Panc1 (cell line): ENCODE data around the gene MOCS1. TPM values are rescaled to one million over a fixed set of nuclear protein-coding genes. Genes with fewer than 3 reads are reported as not detected.

Experiments used
- ATAC-seq: fragments of 200-7000 bp; cut with Tn5 transposase; 2 replicates; pipeline ENCODE4 v1.9.1; 2020; ENCODE audit warnings: mild to moderate bottlenecking, moderate library complexity
- BruUV-seq: library from RNA; stranded (reverse); fragments of 400-500 nt; replicated peaks from 2 replicates; lab custom pipeline; 2021; lab: Mats Ljungman, UMichigan
- CTCF ChIA-PET: fragments of 300-600 bp; sonication (Branson Sonifier 250); formaldehyde crosslinking; loops from one replicate; lab custom pipeline; 2022; ENCODE audit warnings: antibody characterized with exemption; lab: Charles Lee
- POLR2A ChIA-PET: fragments of 300-600 bp; sonication (Branson Sonifier 250); formaldehyde crosslinking; loops from one replicate; lab custom pipeline; 2022; ENCODE audit warnings: antibody characterized with exemption; lab: Charles Lee
- DNase-seq: peaks from one replicate; pipeline ENCODE4 v3.0.0-alpha.2; 2010; ENCODE audit warnings: low read depth, low spot score
- H3K27ac ChIP-seq: 2 replicates; pipeline ENCODE4 v1.5.1; 2011; ENCODE audit warnings: mild to moderate bottlenecking, low read length, inconsistent platforms
- H3K27me3 ChIP-seq: fragments of 200-500 bp; sonication (Bioruptor generic); 2 replicates; pipeline ENCODE4 v1.6.0; 2014; ENCODE audit warnings: low read length, inconsistent platforms; ENCODE audit not compliant: control insufficient read depth, insufficient read depth
- H3K36me3 ChIP-seq: fragments of 200-500 bp; sonication (Bioruptor generic); 2 replicates; pipeline ENCODE4 v1.5.1; 2014; ENCODE audit warnings: inconsistent platforms, mild to moderate bottlenecking, low read length, moderate library complexity; ENCODE audit not compliant: control insufficient read depth, insufficient read depth
- H3K4me1 ChIP-seq: 2 replicates; pipeline ENCODE4 v1.5.1; 2011; ENCODE audit warnings: inconsistent platforms, mild to moderate bottlenecking, low read length, moderate library complexity; ENCODE audit not compliant: control insufficient read depth, insufficient read depth
- H3K4me3 ChIP-seq, 2 experiments: 2 replicates each; pipeline ENCODE4 v1.5.1; 2011 to 2012; ENCODE audit warnings: low read depth in 2 of 2, low read length in 2 of 2, mild to moderate bottlenecking in 2 of 2, inconsistent platforms in 1 of 2, moderate library complexity in 1 of 2
- H3K9me3 ChIP-seq: fragments of 200-500 bp; sonication (Bioruptor generic); 2 replicates; pipeline ENCODE4 v1.5.1; 2014; ENCODE audit warnings: low read depth, mild to moderate bottlenecking, inconsistent platforms, low read length, moderate library complexity; ENCODE audit not compliant: control insufficient read depth, insufficient read depth
- POLR2AphosphoS5 ChIP-seq: IDR thresholded peaks from 2 replicates; pipeline ENCODE4 v1.6.1; 2012; ENCODE audit warnings: mild to moderate bottlenecking, low read depth, low read length, moderate library complexity
- SIN3A ChIP-seq: IDR thresholded peaks from 2 replicates; pipeline ENCODE4 v1.6.1; 2012; ENCODE audit warnings: low read depth, mild to moderate bottlenecking, low read length, moderate library complexity, borderline replicate concordance; ENCODE audit not compliant: insufficient read depth
- TCF7L2 ChIP-seq: IDR thresholded peaks from 2 replicates; pipeline ENCODE4 v1.6.1; 2011; ENCODE audit warnings: mild to moderate bottlenecking, low read depth, low read length, inconsistent platforms
- in situ Hi-C: cut with HindIII; loops from 2 replicates; pipeline ENCODE4 v1.10.0; 2016; ENCODE audit warnings: low sequenced_read_pairs, low pct_unique_long_range_greater_than_20kb
- intact Hi-C: fragments of 100-400 bp; cut with micrococcal nuclease; formaldehyde crosslinking; loops from one replicate; pipeline ENCODE4 v1.10.0; 2022; ENCODE audit not compliant: unreplicated experiment
- total RNA-seq: library from RNA; stranded (reverse); gene quantifications from one replicate; pipeline ENCODE4 v1.2.1, GENCODE V29; 2021; ENCODE audit not compliant: unreplicated experiment
- TF ChIP-seq, protein P1 (sequence below), 2 experiments: IDR thresholded peaks; 2 replicates each; pipeline ENCODE4 v1.6.1; 2011 to 2012; ENCODE audit warnings: low read depth in 2 of 2, control low read depth in 1 of 2, low read length in 1 of 2, mild to moderate bottlenecking in 1 of 2, moderate library complexity in 1 of 2; ENCODE audit not compliant: insufficient read depth in 1 of 2
- TF ChIP-seq, protein P2 (sequence below): fragments of 450-650 bp; IDR thresholded peaks from 2 replicates; pipeline ENCODE4 v1.5.1; 2017; ENCODE audit warnings: mild to moderate bottlenecking

MOCS1 gene
- total RNA-seq, 1 experiment from 2014 or later = 0.98 TPM

DNA sequence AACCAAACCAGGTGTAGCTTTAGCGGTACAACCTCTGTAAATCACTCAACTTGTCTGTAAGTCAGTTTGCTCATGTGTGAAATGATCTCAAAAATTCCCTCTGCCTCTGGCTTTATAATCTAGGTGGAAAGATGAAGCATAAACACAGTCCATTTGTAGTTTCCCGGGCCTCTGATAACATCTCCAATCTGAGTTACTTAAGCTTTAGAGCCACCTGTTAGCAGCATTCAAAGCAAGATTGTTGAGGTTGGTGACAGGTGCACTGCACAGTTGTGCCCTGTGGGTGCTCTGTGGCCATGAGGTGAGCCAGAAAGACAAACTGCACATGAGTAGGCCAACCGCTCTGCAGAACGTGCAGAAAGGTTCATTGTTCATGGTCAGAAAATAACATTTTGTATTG lies 53.7 kb downstream of the MOCS1 start:
- ATAC-seq = no peak
- Histone ChIP-seq H3K4me1 (no peaks in the 10 kb centered on the region), H3K9me3 (no peaks in the 10 kb centered on the region), H3K36me3 (no peaks in the 10 kb centered on the region), H3K4me3 (no peak overlapping the region), H3K27me3 (no peaks in the 10 kb centered on the region), H3K27ac (no peak overlapping the region)
- TF ChIP-seq SIN3A (no peak), POLR2AphosphoS5 (no peak), TCF7L2 (no peak)
- TF ChIP-seq, protein P1, sequence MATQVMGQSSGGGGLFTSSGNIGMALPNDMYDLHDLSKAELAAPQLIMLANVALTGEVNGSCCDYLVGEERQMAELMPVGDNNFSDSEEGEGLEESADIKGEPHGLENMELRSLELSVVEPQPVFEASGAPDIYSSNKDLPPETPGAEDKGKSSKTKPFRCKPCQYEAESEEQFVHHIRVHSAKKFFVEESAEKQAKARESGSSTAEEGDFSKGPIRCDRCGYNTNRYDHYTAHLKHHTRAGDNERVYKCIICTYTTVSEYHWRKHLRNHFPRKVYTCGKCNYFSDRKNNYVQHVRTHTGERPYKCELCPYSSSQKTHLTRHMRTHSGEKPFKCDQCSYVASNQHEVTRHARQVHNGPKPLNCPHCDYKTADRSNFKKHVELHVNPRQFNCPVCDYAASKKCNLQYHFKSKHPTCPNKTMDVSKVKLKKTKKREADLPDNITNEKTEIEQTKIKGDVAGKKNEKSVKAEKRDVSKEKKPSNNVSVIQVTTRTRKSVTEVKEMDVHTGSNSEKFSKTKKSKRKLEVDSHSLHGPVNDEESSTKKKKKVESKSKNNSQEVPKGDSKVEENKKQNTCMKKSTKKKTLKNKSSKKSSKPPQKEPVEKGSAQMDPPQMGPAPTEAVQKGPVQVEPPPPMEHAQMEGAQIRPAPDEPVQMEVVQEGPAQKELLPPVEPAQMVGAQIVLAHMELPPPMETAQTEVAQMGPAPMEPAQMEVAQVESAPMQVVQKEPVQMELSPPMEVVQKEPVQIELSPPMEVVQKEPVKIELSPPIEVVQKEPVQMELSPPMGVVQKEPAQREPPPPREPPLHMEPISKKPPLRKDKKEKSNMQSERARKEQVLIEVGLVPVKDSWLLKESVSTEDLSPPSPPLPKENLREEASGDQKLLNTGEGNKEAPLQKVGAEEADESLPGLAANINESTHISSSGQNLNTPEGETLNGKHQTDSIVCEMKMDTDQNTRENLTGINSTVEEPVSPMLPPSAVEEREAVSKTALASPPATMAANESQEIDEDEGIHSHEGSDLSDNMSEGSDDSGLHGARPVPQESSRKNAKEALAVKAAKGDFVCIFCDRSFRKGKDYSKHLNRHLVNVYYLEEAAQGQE (IDR thresholded peaks at IDR 0.05; ENCODE audit: insufficient read depth in 1 of 2, low read depth in 2 of 2, low read length in 1 of 2) = no peak
- TF ChIP-seq, protein P2, sequence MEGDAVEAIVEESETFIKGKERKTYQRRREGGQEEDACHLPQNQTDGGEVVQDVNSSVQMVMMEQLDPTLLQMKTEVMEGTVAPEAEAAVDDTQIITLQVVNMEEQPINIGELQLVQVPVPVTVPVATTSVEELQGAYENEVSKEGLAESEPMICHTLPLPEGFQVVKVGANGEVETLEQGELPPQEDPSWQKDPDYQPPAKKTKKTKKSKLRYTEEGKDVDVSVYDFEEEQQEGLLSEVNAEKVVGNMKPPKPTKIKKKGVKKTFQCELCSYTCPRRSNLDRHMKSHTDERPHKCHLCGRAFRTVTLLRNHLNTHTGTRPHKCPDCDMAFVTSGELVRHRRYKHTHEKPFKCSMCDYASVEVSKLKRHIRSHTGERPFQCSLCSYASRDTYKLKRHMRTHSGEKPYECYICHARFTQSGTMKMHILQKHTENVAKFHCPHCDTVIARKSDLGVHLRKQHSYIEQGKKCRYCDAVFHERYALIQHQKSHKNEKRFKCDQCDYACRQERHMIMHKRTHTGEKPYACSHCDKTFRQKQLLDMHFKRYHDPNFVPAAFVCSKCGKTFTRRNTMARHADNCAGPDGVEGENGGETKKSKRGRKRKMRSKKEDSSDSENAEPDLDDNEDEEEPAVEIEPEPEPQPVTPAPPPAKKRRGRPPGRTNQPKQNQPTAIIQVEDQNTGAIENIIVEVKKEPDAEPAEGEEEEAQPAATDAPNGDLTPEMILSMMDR = no peak
- in situ Hi-C loops (no loop called here), intact Hi-C loops (no loop called here)
- no TSS peak for BruUV-seq
- POLR2A ChIA-PET = no interaction called here
- CTCF ChIA-PET = no interaction called here
- no peak for DNase-seq

DNA sequence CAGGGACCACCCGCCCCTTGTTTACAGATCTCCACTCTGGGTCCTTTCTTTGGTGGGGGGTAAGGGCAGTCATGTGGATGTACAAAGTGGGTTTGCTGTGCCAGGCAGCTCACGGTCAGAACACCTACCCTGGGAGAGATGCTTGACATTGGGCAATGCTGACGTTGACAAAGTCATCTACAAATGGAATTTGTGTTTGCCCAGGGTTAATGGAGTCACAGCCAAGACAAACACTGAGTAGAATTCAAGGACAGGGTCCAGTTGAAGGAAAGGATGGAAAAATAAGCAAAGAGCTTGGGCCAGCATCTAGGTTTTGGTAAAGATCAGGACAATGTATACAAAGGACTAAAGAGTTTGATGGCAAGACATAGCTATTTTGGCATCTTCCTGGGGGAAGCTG lies 54.7 kb downstream of the MOCS1 start:
- ChIA-PET POLR2A (no interaction called here), CTCF (no interaction called here)
- TF ChIP-seq, protein P1 (IDR thresholded peaks at IDR 0.05; ENCODE audit: insufficient read depth in 1 of 2, low read depth in 2 of 2, low read length in 1 of 2) = no peak
- TF ChIP-seq POLR2AphosphoS5 (no peak), SIN3A (no peak), TCF7L2 (no peak)
- TF ChIP-seq, protein P2 = no peak
- Histone ChIP-seq H3K27ac (no peak overlapping the region), H3K36me3 (no peaks in the 10 kb centered on the region), H3K9me3 (no peaks in the 10 kb centered on the region), H3K4me3 (no peak overlapping the region), H3K4me1 (no peaks in the 10 kb centered on the region), H3K27me3 (no peaks in the 10 kb centered on the region)
- intact Hi-C loops = no loop called here
- no TSS peak for BruUV-seq
- no peak for ATAC-seq
- no peak for DNase-seq
- in situ Hi-C loops = no loop called here
